Progenitor cell of endocrine pancreas (in vitro differentiated cells): ENCODE data around the gene CERS5. TPM values are rescaled to one million over a fixed set of nuclear protein-coding genes. Genes with fewer than 3 reads are reported as not detected.
A peak's percentile ranks its signal among the peaks of the same experiment; 100 is the strongest.

Source experiments
- DNase-seq: peaks from one replicate; pipeline ENCODE4 v3.0.0; 2021; ENCODE audit warnings: low spot score; ENCODE audit not compliant: unreplicated experiment
- H3K27ac Mint-ChIP-seq: 2 replicates; pipeline ENCODE4 v1.8.0; 2021; ENCODE audit warnings: mild to moderate bottlenecking, moderate library complexity, mixed read lengths
- H3K27me3 Mint-ChIP-seq: 2 replicates; pipeline ENCODE4 v1.8.0; 2021; ENCODE audit warnings: mixed read lengths
- H3K36me3 Mint-ChIP-seq: 2 replicates; pipeline ENCODE4 v1.8.0; 2022; ENCODE audit warnings: mixed read lengths; ENCODE audit not compliant: insufficient read depth
- H3K4me1 Mint-ChIP-seq: 2 replicates; pipeline ENCODE4 v1.8.0; 2021; ENCODE audit warnings: low read depth, mixed read lengths
- H3K4me3 Mint-ChIP-seq: 2 replicates; pipeline ENCODE4 v1.8.0; 2021; ENCODE audit warnings: low read depth, mild to moderate bottlenecking, moderate library complexity, mixed read lengths
- H3K9me3 Mint-ChIP-seq: 2 replicates; pipeline ENCODE4 v1.8.0; 2021; ENCODE audit warnings: low read depth, mixed read lengths
- long read RNA-seq: library from polyadenylated mRNA; unstranded; transcript quantifications from one replicate; pipeline ENCODE4 v2.0.0, GENCODE V29; 2020
- total RNA-seq: library from RNA; stranded (reverse); gene quantifications from 2 replicates; pipeline ENCODE4 v1.2.1, GENCODE V29; 2021
- TF ChIP-seq, protein P1 (sequence below): fragments of 200-600 bp; sonication (generic); IDR thresholded peaks from one replicate; pipeline ENCODE4 v1.5.0; 2021; ENCODE audit warnings: antibody characterized with exemption, mild to moderate bottlenecking; ENCODE audit not compliant: unreplicated experiment

Gene CERS5, protein sequence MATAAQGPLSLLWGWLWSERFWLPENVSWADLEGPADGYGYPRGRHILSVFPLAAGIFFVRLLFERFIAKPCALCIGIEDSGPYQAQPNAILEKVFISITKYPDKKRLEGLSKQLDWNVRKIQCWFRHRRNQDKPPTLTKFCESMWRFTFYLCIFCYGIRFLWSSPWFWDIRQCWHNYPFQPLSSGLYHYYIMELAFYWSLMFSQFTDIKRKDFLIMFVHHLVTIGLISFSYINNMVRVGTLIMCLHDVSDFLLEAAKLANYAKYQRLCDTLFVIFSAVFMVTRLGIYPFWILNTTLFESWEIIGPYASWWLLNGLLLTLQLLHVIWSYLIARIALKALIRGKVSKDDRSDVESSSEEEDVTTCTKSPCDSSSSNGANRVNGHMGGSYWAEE
- 66.5 and 69.1 TPM in 2 replicates for total RNA-seq
- long read RNA-seq, transcript CERS5-203 (11 exons, 2,855 nt), result minor isoform, 6 of 255 reads
- long read RNA-seq, transcript CERS5-201 (10 exons, 2,051 nt), result major isoform, 194 of 255 reads
- long read RNA-seq, partial matches to known transcripts, result 7 of 255 reads
- long read RNA-seq, other reads (novel, unspliced or antisense), result 48 of 255 reads

DNA sequence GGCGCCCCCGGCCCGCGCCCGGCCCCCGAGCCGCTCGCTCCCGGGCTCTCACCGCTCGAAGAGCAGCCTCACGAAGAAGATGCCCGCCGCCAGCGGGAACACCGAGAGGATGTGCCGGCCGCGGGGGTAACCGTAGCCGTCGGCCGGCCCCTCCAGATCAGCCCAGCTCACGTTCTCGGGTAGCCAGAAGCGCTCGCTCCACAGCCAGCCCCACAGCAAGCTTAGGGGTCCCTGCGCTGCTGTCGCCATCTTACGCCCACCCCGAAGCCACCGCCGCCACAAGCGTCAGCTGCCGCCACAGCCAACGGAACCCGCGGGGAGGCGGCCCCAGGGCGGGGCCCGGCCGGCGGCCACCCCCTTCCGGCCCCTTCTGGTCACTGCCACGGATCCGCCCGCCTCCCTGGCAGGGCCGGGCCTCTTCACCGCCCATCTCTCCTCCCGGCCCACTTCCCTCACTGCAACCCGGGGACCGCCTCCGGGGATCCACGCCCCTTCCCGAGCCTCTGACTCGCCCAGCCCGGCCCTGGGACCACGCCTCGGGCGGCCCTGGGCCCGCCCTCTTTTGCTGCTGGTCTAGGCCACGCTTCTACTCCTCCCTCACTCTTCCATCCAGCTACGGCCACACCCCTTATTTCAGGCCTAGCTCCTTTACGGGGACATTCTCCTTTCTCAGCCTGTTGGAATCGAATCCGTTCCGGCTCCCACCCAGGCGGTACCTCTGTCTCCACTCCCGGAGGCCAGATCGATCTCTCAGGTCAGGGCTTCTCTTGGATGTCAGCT is at the start of gene CERS5:
Gene CERS5, minus strand, starts transcription at position 321 of the 780 bp plus-strand sequence. Its CDS starts 72 bp downstream, at position 249.
- H3K4me3 Mint-ChIP-seq, result peak within 1 kb of the TSS; percentile 93
- peaks cover 5% of the 10 kb centered on the region for H3K36me3 Mint-ChIP-seq
- H3K27me3 Mint-ChIP-seq, result no peaks in the 10 kb centered on the region
- H3K4me1 Mint-ChIP-seq, result peaks cover 13% of the 10 kb centered on the region
- TF ChIP-seq, protein P1, sequence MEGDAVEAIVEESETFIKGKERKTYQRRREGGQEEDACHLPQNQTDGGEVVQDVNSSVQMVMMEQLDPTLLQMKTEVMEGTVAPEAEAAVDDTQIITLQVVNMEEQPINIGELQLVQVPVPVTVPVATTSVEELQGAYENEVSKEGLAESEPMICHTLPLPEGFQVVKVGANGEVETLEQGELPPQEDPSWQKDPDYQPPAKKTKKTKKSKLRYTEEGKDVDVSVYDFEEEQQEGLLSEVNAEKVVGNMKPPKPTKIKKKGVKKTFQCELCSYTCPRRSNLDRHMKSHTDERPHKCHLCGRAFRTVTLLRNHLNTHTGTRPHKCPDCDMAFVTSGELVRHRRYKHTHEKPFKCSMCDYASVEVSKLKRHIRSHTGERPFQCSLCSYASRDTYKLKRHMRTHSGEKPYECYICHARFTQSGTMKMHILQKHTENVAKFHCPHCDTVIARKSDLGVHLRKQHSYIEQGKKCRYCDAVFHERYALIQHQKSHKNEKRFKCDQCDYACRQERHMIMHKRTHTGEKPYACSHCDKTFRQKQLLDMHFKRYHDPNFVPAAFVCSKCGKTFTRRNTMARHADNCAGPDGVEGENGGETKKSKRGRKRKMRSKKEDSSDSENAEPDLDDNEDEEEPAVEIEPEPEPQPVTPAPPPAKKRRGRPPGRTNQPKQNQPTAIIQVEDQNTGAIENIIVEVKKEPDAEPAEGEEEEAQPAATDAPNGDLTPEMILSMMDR, result peak; percentile 35
- DNase-seq, result peak; percentile 97
- peaks cover 4% of the 10 kb centered on the region for H3K9me3 Mint-ChIP-seq
- peak within 1 kb of the TSS; percentile 99 for H3K27ac Mint-ChIP-seq

DNA sequence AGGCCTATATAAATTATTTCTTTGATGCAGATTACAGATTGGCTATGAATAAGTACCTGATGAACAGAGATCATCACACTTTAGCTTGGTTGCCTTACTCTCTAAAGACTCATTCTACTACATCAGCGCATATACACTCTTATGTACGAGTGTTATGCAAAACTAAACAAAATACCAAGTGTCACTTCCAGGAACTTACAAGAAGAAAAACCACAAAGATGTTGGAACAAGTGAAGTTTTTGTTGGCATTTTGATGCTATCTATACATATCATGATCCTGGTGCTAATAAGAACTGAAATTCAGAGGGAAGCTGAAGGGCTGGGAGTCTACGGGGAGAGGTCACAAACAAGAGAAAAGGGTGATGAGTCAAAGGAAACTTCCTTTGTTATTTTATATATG is 47.9 kb upstream of the CERS5 start:
- no peak for DNase-seq
- H3K4me1 Mint-ChIP-seq, result no peaks in the 10 kb centered on the region
- no peak overlapping the region for H3K27ac Mint-ChIP-seq
- no peaks in the 10 kb centered on the region for H3K9me3 Mint-ChIP-seq
- no peaks in the 10 kb centered on the region for H3K27me3 Mint-ChIP-seq
- TF ChIP-seq, protein P1, result no peak
- H3K36me3 Mint-ChIP-seq, result peaks cover 15% of the 10 kb centered on the region
- no peak overlapping the region for H3K4me3 Mint-ChIP-seq

DNA sequence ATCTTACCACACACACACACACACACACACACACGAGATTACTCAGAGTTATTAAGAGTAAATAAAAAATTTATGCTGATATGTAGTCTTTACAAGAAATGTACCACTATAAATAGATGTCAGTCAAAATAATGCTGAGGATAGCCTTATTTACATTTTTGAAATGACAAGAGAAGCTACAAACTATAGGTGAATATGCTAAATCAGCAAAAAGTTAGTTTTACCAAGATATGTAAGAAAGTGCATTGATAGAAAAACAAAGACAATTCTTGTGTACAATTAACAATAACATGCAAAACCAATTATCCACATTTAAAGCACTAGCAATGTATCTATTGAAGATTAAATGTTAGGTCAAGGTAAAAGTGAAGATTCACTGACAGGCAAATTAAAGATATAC is 46.8 kb upstream of the CERS5 start:
- H3K4me3 Mint-ChIP-seq, result no peak overlapping the region
- TF ChIP-seq, protein P1, result no peak

DNA sequence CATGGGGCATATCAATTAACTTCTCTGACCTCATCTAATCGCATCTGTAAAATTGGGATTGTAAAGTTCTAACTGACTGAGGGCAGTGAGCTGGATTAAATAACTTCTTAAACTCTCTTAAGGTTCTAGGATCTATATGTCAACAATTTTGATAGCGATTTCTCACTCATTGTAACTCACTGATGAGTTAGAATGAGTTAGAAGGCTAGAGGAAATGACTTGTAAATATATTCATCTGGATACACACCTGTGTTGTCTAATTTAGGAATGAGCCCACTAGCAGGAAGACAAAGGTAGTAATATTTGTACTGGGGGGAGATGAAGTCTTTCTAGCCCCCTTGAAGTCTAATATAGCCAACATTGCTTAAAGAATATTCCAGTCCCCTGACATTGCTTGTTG is 46.3 kb upstream of the CERS5 start:
- no peak for DNase-seq
- Mint-ChIP-seq H3K36me3 (peaks cover 13% of the 10 kb centered on the region), H3K4me1 (no peaks in the 10 kb centered on the region), H3K4me3 (no peak overlapping the region), H3K27ac (no peak overlapping the region), H3K9me3 (no peaks in the 10 kb centered on the region), H3K27me3 (no peaks in the 10 kb centered on the region)
- TF ChIP-seq, protein P1, result no peak

More for the DNA sequence above, 46.8 kb upstream of the CERS5 start:
- Mint-ChIP-seq H3K27me3 (no peaks in the 10 kb centered on the region), H3K4me1 (no peaks in the 10 kb centered on the region), H3K27ac (no peak overlapping the region), H3K9me3 (no peaks in the 10 kb centered on the region), H3K36me3 (peaks cover 15% of the 10 kb centered on the region)
- DNase-seq, result no peak

DNA sequence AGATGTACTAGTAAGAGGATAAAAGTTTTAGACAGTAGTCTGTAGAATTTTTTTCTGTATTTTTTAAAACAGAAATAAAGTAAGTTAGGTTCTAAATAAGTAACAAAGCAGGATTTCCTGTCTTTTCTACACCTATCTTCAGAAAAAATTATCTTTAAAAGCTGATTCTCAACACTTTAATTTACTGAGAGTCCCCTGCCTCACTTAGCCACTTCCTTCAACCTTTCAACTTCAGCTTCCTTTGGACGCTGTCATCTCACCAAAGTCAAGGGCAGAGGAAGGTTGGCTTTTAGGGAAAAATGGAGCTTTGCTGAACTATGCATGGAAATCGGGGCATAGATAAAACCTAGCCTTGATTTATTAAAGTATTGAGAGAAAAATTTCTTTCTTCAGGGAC is 44.9 kb upstream of the CERS5 start:
- H3K9me3 Mint-ChIP-seq, result no peaks in the 10 kb centered on the region
- peaks cover 7% of the 10 kb centered on the region for H3K36me3 Mint-ChIP-seq
- TF ChIP-seq, protein P1, result no peak
- no peak overlapping the region for H3K27ac Mint-ChIP-seq
- no peak overlapping the region for H3K4me3 Mint-ChIP-seq
- no peak for DNase-seq
- no peaks in the 10 kb centered on the region for H3K4me1 Mint-ChIP-seq
- no peaks in the 10 kb centered on the region for H3K27me3 Mint-ChIP-seq
